ENCODE measurements around the gene SPINDOC. TPM values are rescaled to one million over a fixed set of nuclear protein-coding genes. Genes with fewer than 3 reads are reported as not detected.

The SPINDOC gene
- total RNA-seq, 1 donor from 2014 or later, result 20.8 TPM

- peaks cover 8% of the 10 kb centered on the region for H3K27me3 Mint-ChIP-seq
- H3K9me3 Mint-ChIP-seq, result no peaks in the 10 kb centered on the region
- POLR2A ChIA-PET, result no interaction called here
- no peak overlapping the region for H3K27ac Mint-ChIP-seq
- CTCF ChIA-PET, result no interaction called here
- H3K4me3 Mint-ChIP-seq, result no peak overlapping the region
- ATAC-seq (ENCODE audit: low read depth), result no peak
- no peaks in the 10 kb centered on the region for H3K4me1 Mint-ChIP-seq
- no peaks in the 10 kb centered on the region for H3K36me3 Mint-ChIP-seq (ENCODE audit: low read depth)
- no peak for DNase-seq
- intact Hi-C loops (cut with micrococcal nuclease), result no loop called here
- TF ChIP-seq CTCF (IDR thresholded peaks at IDR 0.05), result no peak
These were observed 38.1 kb upstream of the SPINDOC start for GRCh38 chr11:63775191-63775590.

- Mint-ChIP-seq H3K4me3 (no peak overlapping the region), H3K4me1 (no peaks in the 10 kb centered on the region), H3K36me3 (ENCODE audit: low read depth) (no peaks in the 10 kb centered on the region), H3K9me3 (no peaks in the 10 kb centered on the region), H3K27me3 (peaks cover 6% of the 10 kb centered on the region), H3K27ac (no peak overlapping the region)
- ChIA-PET CTCF (interaction anchor here (1.0 to 2.2 kb wide), 2 partner anchors 11 to 167 kb away, joined by 3 to 6 read pairs; no protein-coding TSS in a partner anchor), POLR2A (no interaction called here)
- DNase-seq, result no peak
- ATAC-seq (ENCODE audit: low read depth), result no peak
- TF ChIP-seq CTCF (IDR thresholded peaks at IDR 0.05), result no peak
- intact Hi-C loops (cut with micrococcal nuclease), result no loop called here
These were observed 34.2 kb upstream of the SPINDOC start for GRCh38 chr11:63779039-63779438.

DNA sequence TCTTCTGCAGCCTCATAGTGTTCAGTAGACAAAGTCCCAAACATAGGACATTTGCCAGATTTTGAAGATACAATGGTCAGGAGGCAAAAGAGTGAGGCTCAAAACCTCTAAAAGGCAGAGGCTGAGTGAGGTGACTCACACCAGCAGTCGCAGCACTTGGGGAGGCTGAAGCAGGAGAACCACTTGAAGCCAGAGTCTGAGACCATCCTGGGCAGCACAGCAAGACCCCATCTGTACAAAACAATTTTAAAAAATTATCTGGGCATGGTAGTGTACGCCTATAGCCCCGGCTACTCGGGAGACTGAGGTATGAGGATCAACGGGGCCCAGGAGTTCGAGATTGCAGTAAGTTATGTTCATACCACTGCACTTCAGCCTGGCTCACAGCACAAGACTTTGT, 30.5 kb upstream of the SPINDOC start:
- ChIA-PET CTCF (interaction anchor here (0.6 kb wide), 1 partner anchor 1865 kb away, joined by 4 read pairs; no protein-coding TSS in a partner anchor), POLR2A (no interaction called here)
- no peaks in the 10 kb centered on the region for H3K36me3 Mint-ChIP-seq (ENCODE audit: low read depth)
- H3K27me3 Mint-ChIP-seq, result peaks cover 6% of the 10 kb centered on the region
- intact Hi-C loops (cut with micrococcal nuclease), result no loop called here
- DNase-seq (no peak), ATAC-seq (ENCODE audit: low read depth) (no peak)
- TF ChIP-seq CTCF (IDR thresholded peaks at IDR 0.05), result no peak
- no peaks in the 10 kb centered on the region for H3K4me1 Mint-ChIP-seq
- no peaks in the 10 kb centered on the region for H3K9me3 Mint-ChIP-seq
- no peak overlapping the region for H3K4me3 Mint-ChIP-seq
- no peak overlapping the region for H3K27ac Mint-ChIP-seq

DNA sequence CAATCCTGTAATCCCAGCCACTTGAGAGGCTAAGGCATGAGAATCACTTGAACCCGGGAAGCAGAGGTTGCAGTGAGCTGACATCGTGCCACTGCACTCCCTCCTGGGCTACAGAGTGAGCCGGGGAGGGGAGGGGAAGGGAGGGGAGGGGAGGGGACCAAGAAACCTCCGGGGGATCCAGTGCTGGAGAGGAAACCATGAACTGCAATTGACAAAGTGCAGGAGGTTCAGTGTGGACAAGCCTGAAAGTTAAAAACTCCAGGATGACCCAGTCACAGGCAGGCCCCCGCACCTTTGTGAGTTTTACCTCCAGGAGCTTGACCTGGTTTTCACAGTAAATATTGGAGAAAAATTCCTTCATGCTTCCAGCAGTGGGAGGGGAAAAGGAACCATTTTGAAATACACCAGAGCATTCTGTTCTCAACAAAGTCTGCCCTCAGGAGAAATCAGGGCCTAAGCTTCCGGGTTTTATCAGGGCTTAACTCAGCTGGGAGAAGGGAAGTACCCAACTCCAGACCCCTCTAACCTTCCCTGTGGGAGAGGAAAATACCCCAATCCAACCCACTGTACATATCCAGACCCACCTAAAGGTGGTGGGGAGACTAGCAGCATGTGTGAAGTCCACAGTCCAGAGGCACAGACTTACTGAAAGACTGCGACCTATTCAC, 29.2 kb upstream of the SPINDOC start:
- DNase-seq (no peak), ATAC-seq (ENCODE audit: low read depth) (no peak)
- Mint-ChIP-seq H3K4me3 (no peak overlapping the region), H3K27ac (no peak overlapping the region), H3K36me3 (ENCODE audit: low read depth) (no peaks in the 10 kb centered on the region), H3K9me3 (no peaks in the 10 kb centered on the region), H3K4me1 (no peaks in the 10 kb centered on the region), H3K27me3 (peaks cover 6% of the 10 kb centered on the region)
- ChIA-PET CTCF (no interaction called here), POLR2A (no interaction called here)
- TF ChIP-seq CTCF (IDR thresholded peaks at IDR 0.05), result no peak
- intact Hi-C loops (cut with micrococcal nuclease), result no loop called here

- CTCF ChIA-PET, result no interaction called here
- H3K9me3 Mint-ChIP-seq, result no peaks in the 10 kb centered on the region
These were observed 27.4 kb upstream of the SPINDOC start for GRCh38 chr11:63785823-63786222.

More at GRCh38 chr11:63785823-63786222, 27.4 kb upstream of the SPINDOC start:
- intact Hi-C loops (cut with micrococcal nuclease), result no loop called here
- ATAC-seq (ENCODE audit: low read depth), result no peak
- Mint-ChIP-seq H3K4me3 (no peak overlapping the region), H3K36me3 (ENCODE audit: low read depth) (no peaks in the 10 kb centered on the region), H3K4me1 (peaks cover 2% of the 10 kb centered on the region), H3K27ac (no peak overlapping the region), H3K27me3 (no peaks in the 10 kb centered on the region)
- no peak for DNase-seq
- TF ChIP-seq CTCF (IDR thresholded peaks at IDR 0.05), result no peak
- POLR2A ChIA-PET, result no interaction called here
